ENCODE data around the gene HIRIP3.
"Not testable (repeated sequence)": the region's sequence is repeated elsewhere in the genome, so short reads cannot be mapped to it uniquely, and the experiment has no call there.

The HIRIP3 gene, protein sequence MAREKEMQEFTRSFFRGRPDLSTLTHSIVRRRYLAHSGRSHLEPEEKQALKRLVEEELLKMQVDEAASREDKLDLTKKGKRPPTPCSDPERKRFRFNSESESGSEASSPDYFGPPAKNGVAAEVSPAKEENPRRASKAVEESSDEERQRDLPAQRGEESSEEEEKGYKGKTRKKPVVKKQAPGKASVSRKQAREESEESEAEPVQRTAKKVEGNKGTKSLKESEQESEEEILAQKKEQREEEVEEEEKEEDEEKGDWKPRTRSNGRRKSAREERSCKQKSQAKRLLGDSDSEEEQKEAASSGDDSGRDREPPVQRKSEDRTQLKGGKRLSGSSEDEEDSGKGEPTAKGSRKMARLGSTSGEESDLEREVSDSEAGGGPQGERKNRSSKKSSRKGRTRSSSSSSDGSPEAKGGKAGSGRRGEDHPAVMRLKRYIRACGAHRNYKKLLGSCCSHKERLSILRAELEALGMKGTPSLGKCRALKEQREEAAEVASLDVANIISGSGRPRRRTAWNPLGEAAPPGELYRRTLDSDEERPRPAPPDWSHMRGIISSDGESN

DNA sequence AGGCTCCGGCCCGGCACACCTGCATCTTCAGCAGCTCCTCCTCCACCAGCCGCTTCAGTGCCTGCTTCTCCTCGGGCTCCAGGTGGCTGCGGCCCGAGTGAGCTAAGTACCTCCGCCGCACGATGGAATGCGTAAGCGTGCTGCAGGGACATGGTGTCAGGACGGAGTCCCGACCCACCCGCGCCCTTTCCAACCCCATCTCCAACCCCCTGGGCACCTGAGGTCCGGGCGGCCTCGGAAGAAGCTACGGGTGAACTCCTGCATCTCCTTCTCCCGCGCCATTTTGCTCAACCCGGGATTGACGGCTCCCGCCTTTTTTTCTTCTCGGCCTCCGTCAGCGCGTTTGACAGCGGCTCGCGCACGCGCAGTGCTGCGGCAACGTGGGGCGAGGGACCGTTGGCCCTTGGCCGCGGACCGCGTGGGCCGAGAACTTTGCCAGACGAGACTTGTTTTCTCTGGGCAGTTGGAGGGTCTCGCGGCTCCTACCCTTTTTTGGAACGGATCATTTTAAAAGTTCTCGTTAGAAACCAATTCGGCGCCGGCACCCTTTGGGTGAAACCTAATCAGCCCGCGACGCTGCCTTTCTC lies at the start of gene HIRIP3:
Gene HIRIP3 (minus strand): TSS at position 294 of the 587 bp plus-strand sequence. CDS start 12 bp downstream, at position 282.
- Histone ChIP-seq H3K36me3 (ENCODE audit: insufficient read depth, insufficient read length, low read length) (peaks cover 69% of the 10 kb centered on the region), H3K9me3 (ENCODE audit: insufficient read depth, low read length) (no peaks in the 10 kb centered on the region), H3K4me1 (ENCODE audit: insufficient read depth, insufficient read length) (peaks cover 14% of the 10 kb centered on the region), H3K9ac (ENCODE audit: insufficient read length, low read depth) (peak within 1 kb of the TSS; percentile 97), H3K4me3 (ENCODE audit: insufficient read length, low read depth) (peak within 1 kb of the TSS; percentile 84), H3K27me3 (ENCODE audit: insufficient read depth, insufficient read length) (no peaks in the 10 kb centered on the region)
- peak; percentile 59 for DNase-seq (ENCODE audit: low read depth, low spot score)
- TF ChIP-seq SUZ12 (IDR thresholded peaks at IDR 0.05; ENCODE audit: extremely low read depth, insufficient read depth, insufficient read length) = no peak
- TF ChIP-seq ZNF274 (IDR thresholded peaks at IDR 0.05; ENCODE audit: low read depth, low read length) = no peak
- peak; percentile 36 for TF ChIP-seq YY1 (IDR thresholded peaks at IDR 0.05; ENCODE audit: insufficient read depth, insufficient read length)

GRCh38 chr16:30041841-30042240 lies 46.4 kb upstream of the HIRIP3 start:
- Histone ChIP-seq H3K9ac (ENCODE audit: insufficient read length, low read depth) (no peak overlapping the region), H3K9me3 (ENCODE audit: insufficient read depth, low read length) (no peaks in the 10 kb centered on the region), H3K4me1 (ENCODE audit: insufficient read depth, insufficient read length) (no peaks in the 10 kb centered on the region), H3K27me3 (ENCODE audit: insufficient read depth, insufficient read length) (no peaks in the 10 kb centered on the region), H3K4me3 (ENCODE audit: insufficient read length, low read depth) (no peak overlapping the region), H3K36me3 (ENCODE audit: insufficient read depth, insufficient read length, low read length) (no peaks in the 10 kb centered on the region)
- no peak for TF ChIP-seq SUZ12 (IDR thresholded peaks at IDR 0.05; ENCODE audit: extremely low read depth, insufficient read depth, insufficient read length)
- no peak for TF ChIP-seq YY1 (IDR thresholded peaks at IDR 0.05; ENCODE audit: insufficient read depth, insufficient read length)
- no peak for TF ChIP-seq ZNF274 (IDR thresholded peaks at IDR 0.05; ENCODE audit: low read depth, low read length)
- DNase-seq (ENCODE audit: low read depth, low spot score) = no peak

- H3K36me3 ChIP-seq (ENCODE audit: insufficient read depth, insufficient read length, low read length); H3K4me3 ChIP-seq (ENCODE audit: insufficient read length, low read depth); H3K4me1 ChIP-seq (ENCODE audit: insufficient read depth, insufficient read length); DNase-seq (ENCODE audit: low read depth, low spot score); H3K27me3 ChIP-seq (ENCODE audit: insufficient read depth, insufficient read length); H3K9ac ChIP-seq (ENCODE audit: insufficient read length, low read depth); H3K9me3 ChIP-seq (ENCODE audit: insufficient read depth, low read length): not testable (repeated sequence)
Measured at GRCh38 chr16:30040690-30041089, 45.3 kb upstream of the HIRIP3 start.

GRCh38 chr16:30040221-30040620 lies 44.8 kb upstream of the HIRIP3 start:
- Histone ChIP-seq H3K27me3 (ENCODE audit: insufficient read depth, insufficient read length) (no peaks in the 10 kb centered on the region), H3K9me3 (ENCODE audit: insufficient read depth, low read length) (no peaks in the 10 kb centered on the region), H3K4me3 (ENCODE audit: insufficient read length, low read depth) (no peak overlapping the region), H3K4me1 (ENCODE audit: insufficient read depth, insufficient read length) (no peaks in the 10 kb centered on the region), H3K9ac (ENCODE audit: insufficient read length, low read depth) (no peak overlapping the region), H3K36me3 (ENCODE audit: insufficient read depth, insufficient read length, low read length) (no peaks in the 10 kb centered on the region)
- no peak for DNase-seq (ENCODE audit: low read depth, low spot score)
- TF ChIP-seq SUZ12 (IDR thresholded peaks at IDR 0.05; ENCODE audit: extremely low read depth, insufficient read depth, insufficient read length) = no peak
- no peak for TF ChIP-seq ZNF274 (IDR thresholded peaks at IDR 0.05; ENCODE audit: low read depth, low read length)
- no peak for TF ChIP-seq YY1 (IDR thresholded peaks at IDR 0.05; ENCODE audit: insufficient read depth, insufficient read length)

- Histone ChIP-seq H3K36me3 (ENCODE audit: insufficient read depth, insufficient read length, low read length) (no peaks in the 10 kb centered on the region), H3K9me3 (ENCODE audit: insufficient read depth, low read length) (no peaks in the 10 kb centered on the region), H3K27me3 (ENCODE audit: insufficient read depth, insufficient read length) (peaks cover 18% of the 10 kb centered on the region), H3K4me3 (ENCODE audit: insufficient read length, low read depth) (no peak overlapping the region), H3K4me1 (ENCODE audit: insufficient read depth, insufficient read length) (peaks cover 9% of the 10 kb centered on the region), H3K9ac (ENCODE audit: insufficient read length, low read depth) (no peak overlapping the region)
- no peak for DNase-seq (ENCODE audit: low read depth, low spot score)
- no peak for TF ChIP-seq ZNF274 (IDR thresholded peaks at IDR 0.05; ENCODE audit: low read depth, low read length)
Measured at GRCh38 chr16:30033270-30033669, 37.9 kb upstream of the HIRIP3 start.

DNA sequence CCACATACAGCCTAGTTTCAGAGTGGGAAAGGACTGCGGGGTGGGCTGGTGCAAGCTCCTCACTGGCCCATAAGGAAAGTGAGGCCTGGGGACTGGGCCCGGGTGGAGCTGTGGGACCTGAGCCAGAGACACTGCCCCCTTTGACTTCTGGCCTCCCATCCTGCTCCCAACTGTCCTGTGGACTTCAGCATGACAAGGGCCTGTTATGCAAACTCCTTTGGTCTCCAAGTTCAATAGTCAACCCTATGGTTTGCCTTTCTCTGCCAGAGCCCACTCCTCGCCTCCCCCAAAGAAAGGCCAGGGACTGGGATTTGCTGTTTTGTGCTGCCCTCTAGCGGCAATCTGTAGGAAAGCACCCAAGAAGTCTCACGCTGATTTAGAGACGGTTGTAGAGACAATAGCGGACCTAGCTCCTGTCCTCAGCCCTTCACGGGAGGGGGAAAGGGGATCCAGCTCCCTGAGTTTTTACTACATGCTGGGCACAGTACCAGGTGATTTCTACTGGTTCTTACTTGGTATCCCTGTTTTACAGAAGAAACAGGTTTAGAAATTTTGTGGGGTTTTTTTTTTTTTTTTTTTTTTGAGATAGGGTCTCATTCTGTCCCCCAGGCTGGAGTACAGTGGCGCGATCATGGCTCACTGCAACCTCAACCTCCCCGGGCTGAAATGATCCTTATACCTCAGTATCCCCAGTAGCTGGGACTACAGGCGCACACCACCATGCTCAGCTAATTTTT lies 36.8 kb upstream of the HIRIP3 start:
- Histone ChIP-seq H3K27me3 (ENCODE audit: insufficient read depth, insufficient read length) (peaks cover 18% of the 10 kb centered on the region), H3K9me3 (ENCODE audit: insufficient read depth, low read length) (no peaks in the 10 kb centered on the region), H3K4me3 (ENCODE audit: insufficient read length, low read depth) (no peak overlapping the region), H3K9ac (ENCODE audit: insufficient read length, low read depth) (peak overlapping the region; percentile 17), H3K36me3 (ENCODE audit: insufficient read depth, insufficient read length, low read length) (no peaks in the 10 kb centered on the region), H3K4me1 (ENCODE audit: insufficient read depth, insufficient read length) (peaks cover 14% of the 10 kb centered on the region)
- TF ChIP-seq YY1 (IDR thresholded peaks at IDR 0.05; ENCODE audit: insufficient read depth, insufficient read length) (no peak), ZNF274 (IDR thresholded peaks at IDR 0.05; ENCODE audit: low read depth, low read length) (no peak), SUZ12 (IDR thresholded peaks at IDR 0.05; ENCODE audit: extremely low read depth, insufficient read depth, insufficient read length) (no peak)
- peak; percentile 88 for DNase-seq (ENCODE audit: low read depth, low spot score)

GRCh38 chr16:30031477-30031918 lies 36.1 kb upstream of the HIRIP3 start:
- H3K36me3 ChIP-seq (ENCODE audit: insufficient read depth, insufficient read length, low read length) = no peaks in the 10 kb centered on the region
- peaks cover 14% of the 10 kb centered on the region for H3K4me1 ChIP-seq (ENCODE audit: insufficient read depth, insufficient read length)
- peaks cover 18% of the 10 kb centered on the region for H3K27me3 ChIP-seq (ENCODE audit: insufficient read depth, insufficient read length)
- peak overlapping the region; percentile 66 for H3K9ac ChIP-seq (ENCODE audit: insufficient read length, low read depth)
- no peak for DNase-seq (ENCODE audit: low read depth, low spot score)
- no peaks in the 10 kb centered on the region for H3K9me3 ChIP-seq (ENCODE audit: insufficient read depth, low read length)
- H3K4me3 ChIP-seq (ENCODE audit: insufficient read length, low read depth) = peak overlapping the region; percentile 39
- no peak for TF ChIP-seq ZNF274 (IDR thresholded peaks at IDR 0.05; ENCODE audit: low read depth, low read length)
- TF ChIP-seq SUZ12 (IDR thresholded peaks at IDR 0.05; ENCODE audit: extremely low read depth, insufficient read depth, insufficient read length) = no peak
- TF ChIP-seq YY1 (IDR thresholded peaks at IDR 0.05; ENCODE audit: insufficient read depth, insufficient read length) = no peak

All from NT2/D1 (cell line).